Stimulated activated CD4-positive, alpha-beta T cell treated with anti-CD3 and anti-CD28 coated beads, Interleukin-2, amount 100 ng/mL, for 48 hours (primary cell): ENCODE measurements around the gene PGPEP1.
A peak's percentile ranks its signal among the peaks of the same experiment; 100 is the strongest.
"Not testable (repeated sequence)": the region's sequence is repeated elsewhere in the genome, so short reads cannot be mapped to it uniquely, and the experiment has no call there.

ENCODE experiments used
- DNase-seq, 2 donors: peaks; one replicate each; pipeline ENCODE4 v3.0.0-alpha.2; 2020

Gene PGPEP1

DNA sequence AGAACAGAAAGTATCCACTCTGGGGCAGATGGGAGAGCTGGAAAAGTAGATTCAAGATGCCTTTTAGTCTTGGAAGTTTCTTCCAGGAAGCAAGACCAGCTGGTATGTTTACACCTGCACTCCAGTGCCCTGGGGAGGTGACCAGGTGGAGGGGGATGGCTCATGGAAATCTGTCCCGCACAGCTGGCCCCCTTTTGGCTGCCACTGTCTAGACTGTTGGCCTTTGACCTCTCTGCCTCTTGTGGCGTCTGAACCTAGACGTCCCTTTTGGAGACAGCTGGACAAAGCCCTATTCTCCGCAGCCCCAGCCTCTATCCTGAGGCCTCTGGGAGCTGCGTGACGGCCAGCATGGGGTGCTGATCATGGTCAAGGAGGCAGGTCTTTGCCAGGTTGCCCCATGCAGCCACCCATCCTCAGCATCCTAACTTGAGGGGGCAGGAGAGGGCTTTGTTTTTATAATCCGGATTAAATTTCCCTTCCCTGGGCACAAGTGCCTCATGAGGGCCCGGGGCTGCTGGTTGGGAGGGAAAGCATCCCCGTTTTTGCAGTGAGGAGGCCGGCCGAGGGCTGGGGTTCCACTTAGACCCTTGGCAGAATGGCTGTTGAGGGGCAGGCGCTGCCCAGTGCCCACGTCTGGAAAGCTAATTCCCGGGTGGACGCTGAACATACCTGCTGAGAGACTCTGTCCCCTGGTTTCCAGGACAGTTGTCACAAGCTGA, 28.3 kb downstream of the PGPEP1 start:
- DNase-seq, result no peak

DNA sequence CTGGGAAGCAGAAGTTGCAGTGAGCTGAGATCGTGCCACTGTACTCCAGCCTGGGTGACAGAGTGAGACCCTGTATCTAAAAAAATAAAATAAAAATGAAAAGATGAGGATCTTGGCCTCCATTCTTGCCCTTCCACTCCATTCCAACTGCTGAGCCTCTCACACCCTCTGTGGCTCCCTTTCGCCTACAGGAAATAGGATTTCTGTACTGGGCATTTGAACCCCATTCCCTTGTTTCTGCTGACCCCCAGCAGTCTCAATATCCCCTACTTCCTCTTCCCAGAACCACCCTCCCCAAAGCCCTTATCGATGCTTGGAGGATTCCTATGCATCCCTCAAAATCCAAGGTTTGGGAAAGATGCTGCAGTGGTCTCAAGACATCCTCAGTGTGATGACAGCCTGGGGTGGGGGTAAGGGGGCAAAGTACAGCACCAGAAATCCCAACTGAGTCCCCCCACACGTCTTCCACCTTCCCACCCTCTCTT, 33.1 kb downstream of the PGPEP1 start:
- no peak for DNase-seq

- peak; percentile 30 to 36 for DNase-seq
These were observed 33.7 kb downstream of the PGPEP1 start for GRCh38 chr19:18373892-18374629.

- DNase-seq, result no peak
These were observed 36.6 kb downstream of the PGPEP1 start for GRCh38 chr19:18377026-18377425.

DNA sequence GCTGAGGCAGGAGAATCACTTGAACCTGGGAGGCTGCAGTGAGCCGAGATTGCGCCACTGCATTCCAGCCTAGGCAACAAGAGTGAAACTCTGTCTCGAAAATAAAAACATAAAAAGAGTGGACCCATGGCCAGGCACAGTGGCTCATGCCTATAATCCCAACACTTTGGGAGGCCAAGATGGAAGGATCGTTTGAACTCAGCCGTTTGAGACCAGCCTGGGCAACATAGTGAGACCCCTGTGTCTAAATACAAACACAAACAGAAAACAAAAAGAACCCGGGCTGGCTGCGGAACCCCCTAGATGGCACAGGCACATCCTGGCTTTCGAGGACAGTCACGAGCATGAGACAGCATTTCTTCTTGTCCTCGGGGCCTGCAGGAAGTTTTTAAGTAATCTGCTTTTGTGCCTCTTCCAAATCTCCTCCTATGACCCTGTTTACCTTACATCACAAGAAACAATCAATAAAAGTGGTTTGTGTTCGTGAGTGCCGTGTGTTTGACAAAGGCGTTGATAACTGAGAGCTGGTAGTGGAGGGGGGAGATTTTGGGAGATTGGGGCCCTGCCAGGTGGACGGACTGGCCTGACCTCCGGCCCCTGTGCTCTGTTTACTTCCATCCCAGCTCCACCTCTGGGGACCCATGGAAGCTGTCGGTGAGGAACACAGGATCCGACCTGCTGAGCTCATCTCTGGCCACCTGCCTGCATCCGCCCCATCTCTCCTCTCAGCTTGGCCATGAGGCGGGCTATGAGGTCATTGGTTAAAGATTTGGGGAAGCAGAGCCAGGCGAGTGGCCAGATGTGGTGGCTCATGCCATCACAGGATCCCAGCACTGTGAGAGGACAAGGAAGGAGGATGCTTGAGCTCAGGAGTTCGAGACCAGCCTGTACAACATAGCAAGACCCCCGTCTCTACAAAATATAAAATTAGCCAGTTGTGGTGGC, 39.7 kb downstream of the PGPEP1 start:
- no peak for DNase-seq

DNA sequence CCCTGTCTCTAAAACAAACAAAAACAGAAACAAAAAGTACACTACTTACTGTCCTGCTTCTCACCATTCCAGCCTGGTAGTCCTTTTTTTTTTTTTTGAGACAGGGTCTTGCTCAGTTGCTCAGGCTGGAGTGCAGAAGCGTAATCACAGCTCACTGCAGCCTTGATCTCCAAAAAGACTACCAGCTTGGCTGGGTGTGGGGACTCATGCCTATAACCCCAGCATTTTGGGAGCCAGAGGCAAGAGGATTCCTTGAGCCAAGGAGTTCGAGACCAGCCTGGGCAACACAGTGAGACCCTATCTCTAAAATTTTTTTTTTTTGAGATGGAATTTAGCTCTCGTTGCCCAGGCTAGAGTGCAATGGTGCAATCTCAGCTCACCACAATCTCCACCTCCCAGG, 40.4 kb downstream of the PGPEP1 start:
- no peak for DNase-seq

DNA sequence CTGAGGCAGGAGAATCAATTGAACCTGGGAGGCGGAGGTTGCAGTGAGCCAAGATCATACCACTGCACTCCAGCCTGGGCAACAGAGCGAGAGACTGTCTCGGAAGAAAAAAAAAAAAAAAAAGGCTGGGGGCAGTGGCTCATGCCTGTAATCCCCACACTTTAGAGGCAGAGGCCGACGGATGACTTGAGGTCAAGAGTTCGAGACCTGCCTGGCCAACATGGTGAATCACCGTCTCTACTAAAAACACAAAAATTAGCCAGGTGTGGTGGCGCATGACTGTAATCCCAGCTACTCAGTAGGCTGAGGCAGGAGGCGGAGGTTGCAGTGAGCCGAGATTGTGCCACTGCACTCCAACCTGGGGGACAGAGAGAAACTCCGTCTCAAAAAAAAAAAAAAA, 43.2 kb downstream of the PGPEP1 start:
- DNase-seq, result not testable (repeated sequence)

GRCh38 chr19:18384775-18385174, 44.4 kb downstream of the PGPEP1 start:
- DNase-seq, result no peak

DNA sequence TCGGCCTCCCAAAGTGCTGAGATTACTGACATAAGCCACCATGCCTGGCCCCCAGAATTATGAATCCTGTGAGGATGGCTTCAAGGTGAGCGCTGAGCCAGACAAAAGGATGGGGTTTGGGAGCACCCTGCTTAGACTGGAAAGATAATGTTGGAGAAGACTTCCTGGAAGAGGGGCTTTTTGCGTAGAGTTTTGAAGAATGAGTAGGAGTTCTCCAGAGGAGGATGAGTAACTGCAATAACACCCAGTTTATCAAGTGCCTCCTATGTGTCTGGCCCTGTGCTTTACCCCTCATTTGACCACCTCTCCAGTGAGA, 44.9 kb downstream of the PGPEP1 start:
- DNase-seq, result no peak

- DNase-seq, result peak; percentile 25 to 41
These were observed 45.5 kb downstream of the PGPEP1 start, which contains the start of gene GDF15 for GRCh38 chr19:18385675-18386542. Gene GDF15, plus strand, starts transcription at chr19:18386158. Its CDS starts 32 bp downstream, at chr19:18386190.

DNA sequence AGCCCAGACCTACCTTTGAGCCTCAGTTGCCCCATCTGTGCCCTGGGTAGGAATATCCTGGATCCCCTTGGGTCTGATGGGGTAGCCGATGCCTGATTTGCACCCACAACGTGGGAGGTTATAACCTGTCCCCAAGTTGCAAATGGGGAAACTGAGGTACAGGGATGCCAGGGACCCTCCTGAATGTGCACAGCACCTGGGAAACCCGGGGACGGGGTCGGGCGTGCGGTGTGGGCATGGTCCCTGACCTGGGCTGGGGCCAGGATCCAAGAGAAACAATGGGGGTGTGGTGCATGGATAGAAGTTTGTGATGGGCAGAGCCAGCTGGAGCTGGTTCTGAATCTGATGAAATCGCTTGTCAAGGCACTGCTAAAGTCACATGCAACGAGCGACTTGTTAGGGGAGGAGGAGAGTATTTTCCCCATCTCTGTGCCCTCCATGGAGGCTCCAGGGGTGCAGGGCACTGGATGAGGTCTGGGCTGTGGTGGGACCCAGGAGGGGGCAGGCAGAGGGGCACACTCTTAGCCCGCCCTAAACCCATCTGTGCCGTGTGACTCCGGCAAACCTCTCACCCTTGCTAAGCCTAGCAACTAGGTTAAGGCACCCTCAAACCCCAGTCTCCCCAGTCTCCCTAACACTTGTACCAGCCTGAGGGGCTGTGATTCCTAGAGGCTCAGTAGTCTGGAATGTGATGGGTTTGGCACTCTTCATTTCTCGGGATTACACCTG, 46.3 kb downstream of the PGPEP1 start:
- DNase-seq, result no peak

- peak; percentile 82 to 88 for DNase-seq
These were observed 47.9 kb downstream of the PGPEP1 start for GRCh38 chr19:18388100-18388959.

DNA sequence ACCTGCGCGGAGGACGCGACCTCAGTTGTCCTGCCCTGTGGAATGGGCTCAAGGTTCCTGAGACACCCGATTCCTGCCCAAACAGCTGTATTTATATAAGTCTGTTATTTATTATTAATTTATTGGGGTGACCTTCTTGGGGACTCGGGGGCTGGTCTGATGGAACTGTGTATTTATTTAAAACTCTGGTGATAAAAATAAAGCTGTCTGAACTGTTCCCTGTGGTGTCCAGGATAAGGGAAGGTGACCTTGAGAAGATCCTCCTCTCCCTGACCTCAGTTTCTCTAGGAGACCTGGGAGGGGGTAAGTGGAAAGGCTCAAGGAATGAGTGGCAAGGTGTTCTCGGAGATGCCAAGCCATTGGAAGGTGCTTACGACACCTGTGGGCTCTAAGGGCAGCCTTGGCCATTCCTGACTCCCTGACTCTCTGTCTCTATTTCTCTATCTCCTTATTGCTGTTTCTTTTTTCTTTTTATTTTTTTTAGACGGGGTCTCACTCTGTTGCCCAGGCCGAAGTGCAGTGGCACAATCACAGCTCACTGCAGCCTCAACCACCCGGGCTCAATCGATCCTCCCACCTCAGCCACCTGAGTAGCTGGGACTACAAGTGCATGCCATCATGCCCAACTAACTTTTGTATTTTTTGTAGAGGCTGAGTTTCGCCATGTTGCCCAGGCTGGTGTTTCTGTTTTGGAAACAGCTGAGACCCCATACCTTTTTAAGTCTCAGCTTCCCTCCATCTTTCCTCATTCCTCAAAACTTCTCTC, 48.7 kb downstream of the PGPEP1 start:
- DNase-seq, result no peak

DNA sequence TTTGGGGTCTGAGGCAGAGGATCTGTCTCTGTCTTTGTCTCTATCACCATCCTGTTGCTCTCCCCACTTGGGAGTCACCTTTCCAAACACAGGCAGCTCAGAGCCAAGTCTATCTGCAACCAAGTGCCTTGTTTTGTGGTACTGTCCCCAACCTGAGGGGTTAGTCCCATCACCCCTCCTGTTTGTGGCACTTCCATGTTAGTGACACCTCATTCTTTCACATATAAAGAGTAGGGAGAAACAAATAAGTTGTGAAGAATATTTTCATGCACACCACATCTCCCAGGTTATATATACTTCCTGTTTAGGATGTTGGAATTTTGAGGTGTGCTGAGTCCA, 49.3 kb downstream of the PGPEP1 start:
- no peak for DNase-seq

- no peak for DNase-seq
These were observed 49.9 kb downstream of the PGPEP1 start for GRCh38 chr19:18390065-18390907.

DNA sequence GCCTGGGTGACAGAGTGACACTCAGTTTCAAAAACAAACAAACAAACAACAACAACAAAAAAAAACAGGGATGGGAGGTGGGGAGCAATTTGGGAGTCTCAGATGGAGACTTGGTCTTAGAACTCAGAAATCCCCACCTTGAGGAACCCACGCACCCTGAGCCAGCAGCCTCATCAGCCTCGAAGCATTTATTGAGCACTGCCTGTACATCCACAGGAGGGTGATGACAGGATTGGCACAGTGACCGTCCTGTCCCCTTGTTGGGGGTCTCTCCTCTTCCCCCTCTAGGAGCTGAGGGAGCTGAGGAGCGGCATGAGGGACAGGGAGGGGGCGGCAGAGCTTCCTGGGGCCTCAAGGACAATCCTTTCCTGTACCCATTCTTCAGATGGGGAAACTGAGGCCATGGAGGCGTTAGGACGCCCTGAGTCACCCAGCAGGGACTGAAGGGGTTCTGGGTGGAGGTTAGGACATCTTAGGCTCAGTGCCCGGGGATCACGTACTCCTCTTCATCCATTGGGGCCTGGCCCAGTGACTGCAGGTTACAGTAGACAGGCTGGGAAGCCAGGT, 51.2 kb downstream of the PGPEP1 start:
- DNase-seq, result no peak

DNA sequence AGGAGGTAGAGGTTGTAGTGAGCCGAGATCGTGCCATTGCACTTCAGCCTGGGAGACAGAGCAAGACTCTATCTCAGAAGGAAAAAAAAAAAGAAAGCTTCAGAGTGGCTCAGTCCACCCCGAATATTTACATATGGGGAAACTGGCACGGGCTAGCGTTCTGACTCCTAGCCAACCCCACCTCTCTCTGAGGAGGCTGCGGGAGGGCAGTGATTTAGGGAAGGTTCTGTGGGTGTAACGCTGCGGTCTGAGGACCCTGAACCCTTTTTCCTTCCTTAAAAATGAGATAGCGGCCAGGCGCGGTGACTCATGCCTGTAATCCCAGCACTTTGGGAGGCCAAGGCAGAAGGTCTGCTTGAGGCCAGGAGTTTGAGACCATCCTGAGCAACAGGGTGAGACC, 52.0 kb downstream of the PGPEP1 start:
- DNase-seq, result no peak

DNA sequence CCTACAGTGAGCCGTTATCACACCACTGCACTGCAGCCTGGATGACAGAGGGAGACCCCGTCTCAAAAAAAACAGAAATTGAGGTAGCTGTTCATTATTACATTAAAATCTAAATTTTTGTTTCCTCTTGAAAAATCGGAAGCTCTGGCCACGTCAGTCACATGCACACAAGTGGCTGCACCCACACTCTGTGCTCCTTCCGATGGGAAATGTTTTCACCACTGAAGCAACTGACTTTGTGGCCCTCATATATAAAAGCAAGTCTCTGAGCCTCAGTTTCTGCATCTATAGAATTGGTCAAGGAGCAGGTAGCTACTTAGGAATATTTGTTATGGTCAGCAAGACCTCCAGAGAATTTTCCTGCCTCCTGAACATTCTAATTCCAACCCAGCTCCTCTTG, 52.5 kb downstream of the PGPEP1 start:
- DNase-seq, result no peak

- DNase-seq, result no peak
These were observed 53.4 kb downstream of the PGPEP1 start for GRCh38 chr19:18393836-18394235.
